Panc1 (cell line): Measurements from ENCODE around the gene LIME1. TPM values are rescaled to one million over a fixed set of nuclear protein-coding genes. Genes with fewer than 3 reads are reported as not detected.

Experiments
- ATAC-seq: fragments of 200-7000 bp; cut with Tn5 transposase; 2 replicates; pipeline ENCODE4 v1.9.1; 2020; ENCODE audit warnings: mild to moderate bottlenecking, moderate library complexity
- BruUV-seq: library from RNA; stranded (reverse); fragments of 400-500 nt; replicated peaks from 2 replicates; lab custom pipeline; 2021; lab: Mats Ljungman, UMichigan
- CTCF ChIA-PET: fragments of 300-600 bp; sonication (Branson Sonifier 250); formaldehyde crosslinking; loops from one replicate; lab custom pipeline; 2022; ENCODE audit warnings: antibody characterized with exemption; lab: Charles Lee
- POLR2A ChIA-PET: fragments of 300-600 bp; sonication (Branson Sonifier 250); formaldehyde crosslinking; loops from one replicate; lab custom pipeline; 2022; ENCODE audit warnings: antibody characterized with exemption; lab: Charles Lee
- DNase-seq: peaks from one replicate; pipeline ENCODE4 v3.0.0-alpha.2; 2010; ENCODE audit warnings: low read depth, low spot score
- H3K27ac ChIP-seq: 2 replicates; pipeline ENCODE4 v1.5.1; 2011; ENCODE audit warnings: mild to moderate bottlenecking, low read length, inconsistent platforms
- H3K27me3 ChIP-seq: fragments of 200-500 bp; sonication (Bioruptor generic); 2 replicates; pipeline ENCODE4 v1.6.0; 2014; ENCODE audit warnings: low read length, inconsistent platforms; ENCODE audit not compliant: control insufficient read depth, insufficient read depth
- H3K36me3 ChIP-seq: fragments of 200-500 bp; sonication (Bioruptor generic); 2 replicates; pipeline ENCODE4 v1.5.1; 2014; ENCODE audit warnings: inconsistent platforms, mild to moderate bottlenecking, low read length, moderate library complexity; ENCODE audit not compliant: control insufficient read depth, insufficient read depth
- H3K4me1 ChIP-seq: 2 replicates; pipeline ENCODE4 v1.5.1; 2011; ENCODE audit warnings: inconsistent platforms, mild to moderate bottlenecking, low read length, moderate library complexity; ENCODE audit not compliant: control insufficient read depth, insufficient read depth
- H3K4me3 ChIP-seq, 2 experiments: 2 replicates each; pipeline ENCODE4 v1.5.1; 2011 to 2012; ENCODE audit warnings: low read depth in 2 of 2, low read length in 2 of 2, mild to moderate bottlenecking in 2 of 2, inconsistent platforms in 1 of 2, moderate library complexity in 1 of 2
- H3K9me3 ChIP-seq: fragments of 200-500 bp; sonication (Bioruptor generic); 2 replicates; pipeline ENCODE4 v1.5.1; 2014; ENCODE audit warnings: low read depth, mild to moderate bottlenecking, inconsistent platforms, low read length, moderate library complexity; ENCODE audit not compliant: control insufficient read depth, insufficient read depth
- CTCF ChIP-seq: fragments of 450-650 bp; IDR thresholded peaks from 2 replicates; pipeline ENCODE4 v1.5.1; 2017; ENCODE audit warnings: mild to moderate bottlenecking
- POLR2AphosphoS5 ChIP-seq: IDR thresholded peaks from 2 replicates; pipeline ENCODE4 v1.6.1; 2012; ENCODE audit warnings: mild to moderate bottlenecking, low read depth, low read length, moderate library complexity
- REST ChIP-seq, 2 experiments: IDR thresholded peaks; 2 replicates each; pipeline ENCODE4 v1.6.1; 2011 to 2012; ENCODE audit warnings: low read depth in 2 of 2, control low read depth in 1 of 2, low read length in 1 of 2, mild to moderate bottlenecking in 1 of 2, moderate library complexity in 1 of 2; ENCODE audit not compliant: insufficient read depth in 1 of 2
- SIN3A ChIP-seq: IDR thresholded peaks from 2 replicates; pipeline ENCODE4 v1.6.1; 2012; ENCODE audit warnings: low read depth, mild to moderate bottlenecking, low read length, moderate library complexity, borderline replicate concordance; ENCODE audit not compliant: insufficient read depth
- TCF7L2 ChIP-seq: IDR thresholded peaks from 2 replicates; pipeline ENCODE4 v1.6.1; 2011; ENCODE audit warnings: mild to moderate bottlenecking, low read depth, low read length, inconsistent platforms
- in situ Hi-C: cut with HindIII; loops from 2 replicates; pipeline ENCODE4 v1.10.0; 2016; ENCODE audit warnings: low sequenced_read_pairs, low pct_unique_long_range_greater_than_20kb
- intact Hi-C: fragments of 100-400 bp; cut with micrococcal nuclease; formaldehyde crosslinking; loops from one replicate; pipeline ENCODE4 v1.10.0; 2022; ENCODE audit not compliant: unreplicated experiment
- total RNA-seq: library from RNA; stranded (reverse); gene quantifications from one replicate; pipeline ENCODE4 v1.2.1, GENCODE V29; 2021; ENCODE audit not compliant: unreplicated experiment

Gene LIME1
- total RNA-seq, 1 experiment from 2014 or later: 15.2 TPM

- intact Hi-C loops (no loop called here), in situ Hi-C loops (no loop called here)
- Histone ChIP-seq H3K4me1 (peaks cover 42% of the 10 kb centered on the region), H3K27me3 (no peaks in the 10 kb centered on the region), H3K4me3 (no peak overlapping the region), H3K36me3 (no peaks in the 10 kb centered on the region), H3K27ac (no peak overlapping the region), H3K9me3 (no peaks in the 10 kb centered on the region)
- ATAC-seq (no peak), DNase-seq (no peak)
- no peak; the same call in 1 of the 2 replicates for TF ChIP-seq POLR2AphosphoS5
- ChIA-PET POLR2A (interaction anchor here (0.7 kb wide), 1 partner anchor 51 kb away, joined by 3 read pairs; no protein-coding TSS in a partner anchor), CTCF (interaction anchor here (0.6 to 0.7 kb wide), 2 partner anchors 16 to 198 kb away, joined by 3 to 5 read pairs; no protein-coding TSS in a partner anchor)
- BruUV-seq: no TSS peak
These were observed 630 bp downstream of the LIME1 start for GRCh38 chr20:63736893-63737694.

- no TSS peak for BruUV-seq
- no peak overlapping the region for H3K4me3 ChIP-seq
- in situ Hi-C loops: no loop called here
- DNase-seq: no peak
- intact Hi-C loops: no loop called here
- H3K9me3 ChIP-seq: no peaks in the 10 kb centered on the region
- peaks cover 42% of the 10 kb centered on the region for H3K4me1 ChIP-seq
- no peak for ATAC-seq
- H3K27ac ChIP-seq: no peak overlapping the region
- CTCF ChIA-PET: no interaction called here
- no peaks in the 10 kb centered on the region for H3K36me3 ChIP-seq
- no peak for TF ChIP-seq POLR2AphosphoS5
- TF ChIP-seq CTCF: no peak; the same call in 1 of the 2 replicates
- TF ChIP-seq TCF7L2: no peak
- no peak for TF ChIP-seq SIN3A
- no peak for TF ChIP-seq REST (IDR thresholded peaks at IDR 0.05; ENCODE audit: insufficient read depth in 1 of 2, low read depth in 2 of 2, low read length in 1 of 2)
- POLR2A ChIA-PET: interaction anchor here (0.7 kb wide), 1 partner anchor 50 kb away, joined by 3 read pairs; no protein-coding TSS in a partner anchor
- H3K27me3 ChIP-seq: no peaks in the 10 kb centered on the region
These were observed 1.2 kb downstream of the LIME1 start for GRCh38 chr20:63737695-63737944.
